Karpas-422 (cell line): ENCODE data around the gene GINS2. TPM values are rescaled to one million over a fixed set of nuclear protein-coding genes. Genes with fewer than 3 reads are reported as not detected.

Experiments used
- DNase-seq: peaks from one replicate; pipeline ENCODE4 v3.0.0-alpha.2; 2015
- H2AFZ ChIP-seq: fragments of 200-600 bp; sonication (generic); 2 replicates; pipeline ENCODE4 v1.6.1; 2014; ENCODE audit warnings: antibody characterized with exemption, low read length, mixed read lengths
- H3K27ac ChIP-seq: fragments of 200-600 bp; sonication (generic); 2 replicates; pipeline ENCODE4 v1.5.1; 2014; ENCODE audit warnings: mild to moderate bottlenecking, low read length, moderate library complexity
- H3K27me3 ChIP-seq: fragments of 200-600 bp; sonication (generic); 2 replicates; pipeline ENCODE4 v1.6.1; 2014; ENCODE audit warnings: low read length, mixed read lengths
- H3K36me3 ChIP-seq: fragments of 200-600 bp; sonication (generic); 2 replicates; pipeline ENCODE4 v1.6.1; 2014; ENCODE audit warnings: low read length, mixed read lengths; ENCODE audit not compliant: insufficient read depth
- H3K4me1 ChIP-seq: fragments of 200-600 bp; sonication (generic); 2 replicates; pipeline ENCODE4 v1.6.1; 2014; ENCODE audit warnings: mild to moderate bottlenecking, low read length, mixed read lengths
- H3K4me2 ChIP-seq: fragments of 200-600 bp; sonication (generic); 2 replicates; pipeline ENCODE4 v1.6.1; 2014; ENCODE audit warnings: low read length, low read depth, mild to moderate bottlenecking; ENCODE audit not compliant: poor library complexity, severe bottlenecking
- H3K4me3 ChIP-seq: fragments of 200-600 bp; sonication (generic); 2 replicates; pipeline ENCODE4 v1.5.1; 2014; ENCODE audit warnings: mild to moderate bottlenecking, antibody characterized with exemption, low read length, mixed read lengths
- H3K79me2 ChIP-seq: fragments of 200-600 bp; sonication (generic); 2 replicates; pipeline ENCODE4 v1.6.1; 2014; ENCODE audit warnings: mild to moderate bottlenecking, low read length, mixed read lengths
- H3K9ac ChIP-seq: fragments of 200-600 bp; sonication (generic); 2 replicates; pipeline ENCODE4 v1.6.0; 2014; ENCODE audit warnings: low read length
- H3K9me2 ChIP-seq: fragments of 200-600 bp; sonication (generic), shearing (Covaris generic); replicated peaks from 2 replicates; pipeline ENCODE4 v1.6.0; 2014; ENCODE audit warnings: mild to moderate bottlenecking, low read length, moderate library complexity; ENCODE audit not compliant: insufficient read depth
- H3K9me3 ChIP-seq: fragments of 300-700, 200-600 bp; sonication (generic); 2 replicates; pipeline ENCODE4 v1.6.1; 2014; ENCODE audit warnings: low read length, mixed read lengths
- H4K20me1 ChIP-seq: fragments of 200-600 bp; sonication (generic); 2 replicates; pipeline ENCODE4 v1.6.1; 2014; ENCODE audit warnings: mild to moderate bottlenecking, antibody characterized with exemption, low read length, low read depth; ENCODE audit not compliant: insufficient read depth
- total RNA-seq: library from RNA; depleted of rRNA; stranded (reverse); fragments of >200 nt; shearing (Covaris generic); gene quantifications from 2 replicates; pipeline ENCODE4 v1.2.3, GENCODE V29; 2014; ENCODE audit warnings: low replicate concordance

The GINS2 gene
- total RNA-seq, 1 experiment from 2014 or later, result 14.2 TPM

GRCh38 chr16:85680352-85680944, 8.3 kb downstream of the GINS2 start:
- Histone ChIP-seq H3K27ac (no peak overlapping the region), H3K9me3 (no peaks in the 10 kb centered on the region), H4K20me1 (no peaks in the 10 kb centered on the region), H3K4me2 (no peak overlapping the region), H2AFZ (no peak overlapping the region), H3K9ac (no peak overlapping the region), H3K36me3 (no peaks in the 10 kb centered on the region; the same call in none of the 2 replicates), H3K27me3 (no peaks in the 10 kb centered on the region), H3K4me3 (no peak overlapping the region), H3K9me2 (no peaks in the 10 kb centered on the region), H3K4me1 (no peaks in the 10 kb centered on the region), H3K79me2 (peaks cover 12% of the 10 kb centered on the region; the same call in 1 of the 2 replicates)
- no peak for DNase-seq

GRCh38 chr16:85679870-85680269, 8.9 kb downstream of the GINS2 start:
- Histone ChIP-seq H3K4me2 (no peak overlapping the region), H3K79me2 (0 out of 2 replicates have a peak, but pooled peaks cover 7% of the 10 kb centered on the region), H3K9me2 (no peaks in the 10 kb centered on the region), H3K27me3 (no peaks in the 10 kb centered on the region), H3K4me3 (no peak overlapping the region), H2AFZ (no peak overlapping the region), H3K9me3 (no peaks in the 10 kb centered on the region), H3K27ac (no peak overlapping the region), H3K9ac (no peak overlapping the region), H3K36me3 (no peaks in the 10 kb centered on the region; the same call in none of the 2 replicates), H4K20me1 (no peaks in the 10 kb centered on the region), H3K4me1 (no peaks in the 10 kb centered on the region)
- DNase-seq, result no peak

GRCh38 chr16:85678821-85679220, 9.9 kb downstream of the GINS2 start:
- no peak overlapping the region for H3K4me3 ChIP-seq
- H3K4me2 ChIP-seq, result no peak overlapping the region
- no peaks in the 10 kb centered on the region for H3K27me3 ChIP-seq
- 0 out of 2 replicates have a peak, but pooled peaks cover 1% of the 10 kb centered on the region for H3K79me2 ChIP-seq
- H4K20me1 ChIP-seq, result no peaks in the 10 kb centered on the region
- no peak overlapping the region for H3K9ac ChIP-seq
- H3K4me1 ChIP-seq, result no peaks in the 10 kb centered on the region
- H3K9me3 ChIP-seq, result no peaks in the 10 kb centered on the region
- H3K27ac ChIP-seq, result no peak overlapping the region
- DNase-seq, result no peak
- no peaks in the 10 kb centered on the region for H3K9me2 ChIP-seq
- H3K36me3 ChIP-seq, result no peaks in the 10 kb centered on the region; the same call in 1 of the 2 replicates
- H2AFZ ChIP-seq, result no peak overlapping the region

- H2AFZ ChIP-seq, result no peak overlapping the region
- no peaks in the 10 kb centered on the region for H3K4me1 ChIP-seq
- no peaks in the 10 kb centered on the region for H3K27me3 ChIP-seq
- H3K79me2 ChIP-seq, result no peaks in the 10 kb centered on the region
- H3K9me2 ChIP-seq, result no peaks in the 10 kb centered on the region
- H3K9ac ChIP-seq, result no peak overlapping the region
- no peaks in the 10 kb centered on the region for H3K9me3 ChIP-seq
- no peak overlapping the region for H3K4me3 ChIP-seq
- H4K20me1 ChIP-seq, result no peaks in the 10 kb centered on the region
- no peak for DNase-seq
- no peak overlapping the region for H3K27ac ChIP-seq
- no peaks in the 10 kb centered on the region; the same call in 1 of the 2 replicates for H3K36me3 ChIP-seq
- H3K4me2 ChIP-seq, result no peak overlapping the region
Measured at GRCh38 chr16:85678016-85678415, 10.7 kb downstream of the GINS2 start.

- DNase-seq, result no peak
- Histone ChIP-seq H3K27ac (no peak overlapping the region), H3K9ac (no peak overlapping the region), H3K4me2 (no peak overlapping the region), H3K36me3 (no peaks in the 10 kb centered on the region; the same call in 1 of the 2 replicates), H3K79me2 (no peaks in the 10 kb centered on the region), H4K20me1 (no peaks in the 10 kb centered on the region), H3K9me3 (no peaks in the 10 kb centered on the region), H2AFZ (no peak overlapping the region), H3K27me3 (no peaks in the 10 kb centered on the region), H3K4me1 (no peaks in the 10 kb centered on the region), H3K9me2 (no peaks in the 10 kb centered on the region), H3K4me3 (no peak overlapping the region)
Measured at GRCh38 chr16:85677383-85677967, 11.3 kb downstream of the GINS2 start.

GRCh38 chr16:85676466-85676865, 12.3 kb downstream of the GINS2 start:
- H3K9me3 ChIP-seq, result no peaks in the 10 kb centered on the region
- no peaks in the 10 kb centered on the region for H3K4me1 ChIP-seq
- no peaks in the 10 kb centered on the region for H4K20me1 ChIP-seq
- no peaks in the 10 kb centered on the region; the same call in 1 of the 2 replicates for H3K36me3 ChIP-seq
- no peak overlapping the region for H3K4me2 ChIP-seq
- H3K27ac ChIP-seq, result no peak overlapping the region
- no peak overlapping the region for H3K9ac ChIP-seq
- no peaks in the 10 kb centered on the region for H3K79me2 ChIP-seq
- H3K27me3 ChIP-seq, result no peaks in the 10 kb centered on the region
- H3K4me3 ChIP-seq, result no peak overlapping the region
- no peak for DNase-seq
- no peak overlapping the region for H2AFZ ChIP-seq
- H3K9me2 ChIP-seq, result no peaks in the 10 kb centered on the region

GRCh38 chr16:85675251-85675874, 13.4 kb downstream of the GINS2 start:
- H3K27ac ChIP-seq, result no peak overlapping the region
- no peaks in the 10 kb centered on the region; the same call in 1 of the 2 replicates for H3K36me3 ChIP-seq
- no peaks in the 10 kb centered on the region for H3K79me2 ChIP-seq
- DNase-seq, result peak; percentile 63
- H3K9me2 ChIP-seq, result no peaks in the 10 kb centered on the region
- H3K9ac ChIP-seq, result no peak overlapping the region
- no peaks in the 10 kb centered on the region for H3K9me3 ChIP-seq
- no peaks in the 10 kb centered on the region for H4K20me1 ChIP-seq
- no peak overlapping the region for H3K4me2 ChIP-seq
- H3K4me3 ChIP-seq, result no peak overlapping the region
- H2AFZ ChIP-seq, result no peak overlapping the region
- H3K4me1 ChIP-seq, result no peaks in the 10 kb centered on the region
- H3K27me3 ChIP-seq, result no peaks in the 10 kb centered on the region

GRCh38 chr16:85674828-85675227, 13.9 kb downstream of the GINS2 start:
- H2AFZ ChIP-seq, result no peak overlapping the region
- no peak overlapping the region for H3K27ac ChIP-seq
- H3K4me1 ChIP-seq, result no peaks in the 10 kb centered on the region
- H3K36me3 ChIP-seq, result no peaks in the 10 kb centered on the region; the same call in 1 of the 2 replicates
- no peak overlapping the region for H3K4me3 ChIP-seq
- no peaks in the 10 kb centered on the region for H3K79me2 ChIP-seq
- no peaks in the 10 kb centered on the region for H4K20me1 ChIP-seq
- no peaks in the 10 kb centered on the region for H3K9me3 ChIP-seq
- no peak overlapping the region for H3K4me2 ChIP-seq
- H3K9ac ChIP-seq, result no peak overlapping the region
- no peak for DNase-seq
- H3K9me2 ChIP-seq, result no peaks in the 10 kb centered on the region
- H3K27me3 ChIP-seq, result no peaks in the 10 kb centered on the region
